Right ventricle myocardium superior (tissue), 1 donor: ENCODE data around the gene TM9SF4. TPM values are rescaled to one million over a fixed set of nuclear protein-coding genes. Genes with fewer than 3 reads are reported as not detected.
"Not testable (repeated sequence)": the region's sequence is repeated elsewhere in the genome, so short reads cannot be mapped to it uniquely, and the experiment has no call there.

Experiments used
- ATAC-seq: fragments of 200-7000 bp; cut with Tn5 transposase; one replicate; pipeline ENCODE4 v1.9.1; 2020; ENCODE audit warnings: mild to moderate bottlenecking; ENCODE audit not compliant: poor library complexity
- DNase-seq: peaks from one replicate; pipeline ENCODE4 v3.0.0-alpha.2; 2020
- intact Hi-C: fragments of 100-400 bp; cut with DNase I; formaldehyde crosslinking; loops from one replicate; pipeline ENCODE4 v1.11.2; 2022
- total RNA-seq: library from RNA; stranded (reverse); fragmentation: NEBNext Ultra II Directional; extraction: Animal tissue kit (Norgen Biotek cat#: 25700); gene quantifications from one replicate; pipeline ENCODE4 v1.2.1, GENCODE V29; 2021
- donor health status: DM: no; HTN: yes; CAD: no; lungs with severe emphysema.

The TM9SF4 gene
- total RNA-seq, 1 donor from 2014 or later, result 23.0 TPM

GRCh38 chr20:32168184-32168910, 58.8 kb downstream of the TM9SF4 start:
- no peak for ATAC-seq
- intact Hi-C loops, result no loop called here
- no peak for DNase-seq

GRCh38 chr20:32177696-32178095, 68.2 kb downstream of the TM9SF4 start:
- ATAC-seq, DNase-seq, intact Hi-C loops: not testable (repeated sequence)

- intact Hi-C loops, result no loop called here
- ATAC-seq (no peak), DNase-seq (no peak)
These were observed 70.0 kb downstream of the TM9SF4 start for GRCh38 chr20:32179515-32179914.

GRCh38 chr20:32179934-32180333, 70.4 kb downstream of the TM9SF4 start:
- DNase-seq (no peak), ATAC-seq (no peak)
- intact Hi-C loops, result no loop called here

- intact Hi-C loops, result no loop called here
- ATAC-seq, result no peak
- DNase-seq, result no peak
These were observed 72.1 kb downstream of the TM9SF4 start for GRCh38 chr20:32181606-32182005.

GRCh38 chr20:32183947-32184635, 74.6 kb downstream of the TM9SF4 start:
- intact Hi-C loops, result no loop called here
- ATAC-seq, result no peak
- DNase-seq, result no peak

GRCh38 chr20:32184961-32185603, 75.6 kb downstream of the TM9SF4 start:
- DNase-seq, result no peak
- intact Hi-C loops, result no loop called here
- ATAC-seq, result no peak

- DNase-seq (no peak), ATAC-seq (no peak)
- intact Hi-C loops, result no loop called here
These were observed 77.0 kb downstream of the TM9SF4 start for GRCh38 chr20:32186506-32186905.

GRCh38 chr20:32188376-32189122, 79.0 kb downstream of the TM9SF4 start:
- no peak for ATAC-seq
- intact Hi-C loops, result no loop called here
- DNase-seq, result no peak

- intact Hi-C loops, result no loop called here
- DNase-seq, result no peak
- ATAC-seq, result no peak
These were observed 79.6 kb downstream of the TM9SF4 start for GRCh38 chr20:32189123-32189410.

- ATAC-seq, result peak; percentile 57
- DNase-seq, result peak; percentile 57
- intact Hi-C loops, result no loop called here
These were observed 80.4 kb downstream of the TM9SF4 start for GRCh38 chr20:32189691-32190615.

- no peak for DNase-seq
- intact Hi-C loops, result no loop called here
These were observed 81.3 kb downstream of the TM9SF4 start for GRCh38 chr20:32190616-32191415.

GRCh38 chr20:32191422-32191821, 81.9 kb downstream of the TM9SF4 start:
- ATAC-seq (no peak), DNase-seq (no peak)
- intact Hi-C loops, result no loop called here

More at GRCh38 chr20:32190616-32191415, 81.3 kb downstream of the TM9SF4 start:
- ATAC-seq, result no peak

GRCh38 chr20:32191873-32192272, 82.4 kb downstream of the TM9SF4 start:
- no peak for ATAC-seq
- intact Hi-C loops, result no loop called here
- DNase-seq, result no peak

GRCh38 chr20:32192698-32193097, 83.2 kb downstream of the TM9SF4 start:
- ATAC-seq (no peak), DNase-seq (no peak)
- intact Hi-C loops, result no loop called here

- ATAC-seq, DNase-seq, intact Hi-C loops: not testable (repeated sequence)
These were observed 83.8 kb downstream of the TM9SF4 start for GRCh38 chr20:32193336-32193735.

GRCh38 chr20:32193996-32194395, 84.5 kb downstream of the TM9SF4 start:
- DNase-seq (no peak), ATAC-seq (no peak)
- intact Hi-C loops, result no loop called here

GRCh38 chr20:32195581-32195980, 86.1 kb downstream of the TM9SF4 start:
- intact Hi-C loops, result no loop called here
- DNase-seq (no peak), ATAC-seq (no peak)
